ENCODE results near the gene NCOA1.
"Not testable (repeated sequence)": the region's sequence is repeated elsewhere in the genome, so short reads cannot be mapped to it uniquely, and the experiment has no call there.

NCOA1 gene

DNA sequence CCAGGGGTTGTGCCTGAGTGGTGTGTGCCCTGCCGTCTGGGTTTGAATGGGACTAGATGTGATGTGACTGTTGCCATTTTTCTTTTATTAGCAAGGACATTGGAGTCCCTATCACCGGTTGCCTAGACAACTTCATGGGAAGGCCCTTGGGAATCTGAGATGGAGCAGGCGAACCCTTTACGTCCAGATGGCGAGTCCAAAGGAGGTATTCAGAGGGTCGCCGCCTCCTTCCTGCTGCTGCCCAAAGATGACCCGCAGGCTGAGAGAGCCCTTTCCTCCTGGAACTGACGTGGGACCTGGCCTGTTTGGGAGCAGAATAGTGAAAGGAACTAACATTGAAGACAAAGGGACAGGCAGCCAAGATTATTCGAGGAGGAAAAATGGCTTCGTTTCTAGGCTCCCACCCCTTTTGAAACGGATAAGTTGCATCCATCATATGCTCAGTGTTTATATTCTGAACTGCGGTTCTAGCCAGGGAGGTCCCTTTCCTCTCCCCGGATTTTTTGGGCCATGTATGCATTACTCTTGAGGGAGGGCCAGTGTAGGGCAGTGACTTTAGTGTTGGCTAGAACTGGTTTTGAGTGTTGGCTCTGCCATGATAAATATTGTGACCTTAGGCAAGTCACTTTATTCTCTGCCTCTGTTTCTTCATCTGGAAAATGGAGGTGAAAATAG is 302.8 kb downstream of the NCOA1 start (continued):
- TF ChIP-seq ZNF8 (CRISPR knock-in tag; IDR thresholded peaks at IDR 0.05) (no peak), SNAI2 (CRISPR knock-in tag; IDR thresholded peaks at IDR 0.05) (no peak)

DNA sequence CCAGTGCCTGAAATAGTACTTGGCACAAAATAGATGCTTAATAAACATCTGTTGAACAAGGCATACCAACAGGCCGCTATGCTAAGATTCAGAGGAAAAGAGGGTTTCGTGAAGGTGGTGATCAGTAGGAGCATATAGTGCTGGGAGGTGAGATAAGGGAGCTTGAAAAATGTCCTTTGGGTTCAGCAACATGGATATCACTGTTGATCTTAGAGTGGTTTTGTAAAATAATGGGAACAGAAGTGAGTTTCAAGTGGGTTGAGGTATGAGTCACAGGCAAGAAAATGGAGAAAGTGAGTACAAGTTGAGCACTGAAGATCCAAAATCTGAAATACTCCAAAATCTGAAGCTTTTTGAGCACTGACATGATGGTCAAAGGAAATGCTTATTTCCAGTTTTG is 306.6 kb downstream of the NCOA1 start:
- TF ChIP-seq TCF4 (CRISPR knock-in tag; IDR thresholded peaks at IDR 0.05; ENCODE audit: borderline replicate concordance) = no peak
- no peak for TF ChIP-seq CSDC2 (CRISPR knock-in tag; IDR thresholded peaks at IDR 0.05)
- TF ChIP-seq GLIS3 (CRISPR knock-in tag; IDR thresholded peaks at IDR 0.05) = no peak
- TF ChIP-seq ARNTL (CRISPR knock-in tag; IDR thresholded peaks at IDR 0.05; ENCODE audit: borderline replicate concordance, low read depth) = no peak
- no peak for TF ChIP-seq ESRRG (CRISPR knock-in tag; IDR thresholded peaks at IDR 0.05)
- TF ChIP-seq ZNF565 (CRISPR knock-in tag; conservative IDR thresholded peaks at IDR 0.05; ENCODE audit: low read depth) = no peak
- no peak for TF ChIP-seq BACH2 (CRISPR knock-in tag; IDR thresholded peaks at IDR 0.05; ENCODE audit: borderline replicate concordance)
- TF ChIP-seq, protein P1, sequence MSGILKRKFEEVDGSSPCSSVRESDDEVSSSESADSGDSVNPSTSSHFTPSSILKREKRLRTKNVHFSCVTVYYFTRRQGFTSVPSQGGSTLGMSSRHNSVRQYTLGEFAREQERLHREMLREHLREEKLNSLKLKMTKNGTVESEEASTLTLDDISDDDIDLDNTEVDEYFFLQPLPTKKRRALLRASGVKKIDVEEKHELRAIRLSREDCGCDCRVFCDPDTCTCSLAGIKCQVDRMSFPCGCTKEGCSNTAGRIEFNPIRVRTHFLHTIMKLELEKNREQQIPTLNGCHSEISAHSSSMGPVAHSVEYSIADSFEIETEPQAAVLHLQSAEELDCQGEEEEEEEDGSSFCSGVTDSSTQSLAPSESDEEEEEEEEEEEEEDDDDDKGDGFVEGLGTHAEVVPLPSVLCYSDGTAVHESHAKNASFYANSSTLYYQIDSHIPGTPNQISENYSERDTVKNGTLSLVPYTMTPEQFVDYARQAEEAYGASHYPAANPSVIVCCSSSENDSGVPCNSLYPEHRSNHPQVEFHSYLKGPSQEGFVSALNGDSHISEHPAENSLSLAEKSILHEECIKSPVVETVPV (CRISPR knock-in tag; IDR thresholded peaks at IDR 0.05) = no peak
- TF ChIP-seq RARB (CRISPR knock-in tag; IDR thresholded peaks at IDR 0.05) = no peak
- TF ChIP-seq OSR1 (CRISPR knock-in tag; IDR thresholded peaks at IDR 0.05) = no peak
- ATAC-seq = no peak

DNA sequence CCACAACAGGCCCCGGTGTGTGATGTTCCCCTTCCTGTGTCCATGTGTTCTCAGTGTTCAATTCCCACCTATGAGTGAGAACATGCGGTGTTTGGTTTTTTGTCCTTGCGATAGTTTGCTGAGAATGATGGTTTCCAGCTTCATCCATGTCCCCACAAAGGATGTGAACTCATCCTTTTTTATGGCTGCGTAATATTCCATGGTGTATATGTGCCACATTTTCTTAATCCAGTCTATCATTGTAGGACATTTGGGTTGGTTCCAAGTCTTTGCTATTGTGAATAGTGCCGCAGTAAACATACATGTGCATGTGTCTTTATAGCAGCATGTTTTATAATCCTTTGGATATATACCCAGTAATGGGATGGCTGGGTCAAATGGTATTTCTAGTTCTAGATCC is 309.4 kb downstream of the NCOA1 start:
- TF ChIP-seq ZNF8 (CRISPR knock-in tag; IDR thresholded peaks at IDR 0.05) = peak; percentile 64; the same call in 1 of the 2 replicates
- ATAC-seq = not testable (repeated sequence)

DNA sequence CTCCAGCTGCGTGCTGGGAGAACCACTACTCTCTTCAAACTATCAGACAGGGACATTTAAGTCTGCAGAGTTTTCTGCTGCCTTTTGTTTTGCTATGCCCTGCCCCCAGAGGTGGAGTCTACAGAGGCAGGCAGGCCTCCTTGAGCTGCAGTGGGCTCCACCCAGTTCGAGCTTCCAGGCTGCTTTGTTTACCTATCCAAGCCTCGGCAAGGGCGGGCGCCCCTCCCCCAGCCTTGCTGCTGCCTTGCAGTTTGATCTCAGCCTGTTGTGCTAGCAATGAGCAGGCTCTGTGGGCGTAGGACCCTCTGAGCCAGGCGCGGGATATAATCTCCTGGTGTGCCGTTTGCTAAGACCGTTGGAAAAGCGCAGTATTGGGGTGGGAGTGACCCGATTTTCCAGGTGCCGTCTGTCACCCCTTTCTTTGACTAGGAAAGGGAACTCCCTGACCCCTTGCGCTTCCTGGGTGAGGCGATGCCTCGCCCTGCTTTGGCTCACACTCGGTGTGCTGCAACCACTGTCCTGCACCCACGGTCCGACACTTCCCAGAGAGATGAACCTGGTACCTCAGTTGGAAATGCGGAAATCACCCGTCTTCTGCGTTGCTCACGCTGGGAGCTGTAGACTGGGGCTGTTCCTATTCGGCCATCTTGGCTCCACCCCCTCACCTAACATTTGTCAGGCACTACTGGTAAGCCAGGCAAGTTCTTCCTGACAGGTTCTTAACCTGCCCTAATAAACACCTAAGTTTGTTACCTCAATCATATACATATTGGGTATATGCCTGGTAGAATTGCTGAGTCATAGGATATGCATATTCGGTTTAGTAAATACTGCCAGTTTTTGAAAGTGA is 315.0 kb downstream of the NCOA1 start:
- ATAC-seq = not testable (repeated sequence)

DNA sequence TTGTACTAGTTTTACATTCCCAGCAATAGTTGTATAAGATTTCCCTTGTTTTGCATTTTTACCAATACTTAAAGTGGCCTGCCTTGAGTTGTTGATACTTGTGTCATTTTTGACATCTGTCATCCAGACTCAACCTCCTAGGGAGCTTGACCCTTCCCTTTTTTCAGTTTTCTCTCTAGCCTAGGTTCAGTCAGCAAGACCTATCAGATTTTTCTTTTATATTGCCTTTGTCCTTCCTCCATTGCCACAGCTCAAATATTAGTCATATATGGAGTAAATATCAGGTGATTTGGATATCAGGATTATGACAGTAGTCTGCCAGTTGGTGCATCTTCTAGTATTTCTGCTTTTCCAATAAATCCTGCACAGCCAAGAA is 315.6 kb downstream of the NCOA1 start:
- no peak for ATAC-seq
- no peak for TF ChIP-seq OSR1 (CRISPR knock-in tag; IDR thresholded peaks at IDR 0.05)
- TF ChIP-seq ESRRG (CRISPR knock-in tag; IDR thresholded peaks at IDR 0.05) = no peak
- TF ChIP-seq TCF4 (CRISPR knock-in tag; IDR thresholded peaks at IDR 0.05; ENCODE audit: borderline replicate concordance) = no peak
- TF ChIP-seq, protein P2, sequence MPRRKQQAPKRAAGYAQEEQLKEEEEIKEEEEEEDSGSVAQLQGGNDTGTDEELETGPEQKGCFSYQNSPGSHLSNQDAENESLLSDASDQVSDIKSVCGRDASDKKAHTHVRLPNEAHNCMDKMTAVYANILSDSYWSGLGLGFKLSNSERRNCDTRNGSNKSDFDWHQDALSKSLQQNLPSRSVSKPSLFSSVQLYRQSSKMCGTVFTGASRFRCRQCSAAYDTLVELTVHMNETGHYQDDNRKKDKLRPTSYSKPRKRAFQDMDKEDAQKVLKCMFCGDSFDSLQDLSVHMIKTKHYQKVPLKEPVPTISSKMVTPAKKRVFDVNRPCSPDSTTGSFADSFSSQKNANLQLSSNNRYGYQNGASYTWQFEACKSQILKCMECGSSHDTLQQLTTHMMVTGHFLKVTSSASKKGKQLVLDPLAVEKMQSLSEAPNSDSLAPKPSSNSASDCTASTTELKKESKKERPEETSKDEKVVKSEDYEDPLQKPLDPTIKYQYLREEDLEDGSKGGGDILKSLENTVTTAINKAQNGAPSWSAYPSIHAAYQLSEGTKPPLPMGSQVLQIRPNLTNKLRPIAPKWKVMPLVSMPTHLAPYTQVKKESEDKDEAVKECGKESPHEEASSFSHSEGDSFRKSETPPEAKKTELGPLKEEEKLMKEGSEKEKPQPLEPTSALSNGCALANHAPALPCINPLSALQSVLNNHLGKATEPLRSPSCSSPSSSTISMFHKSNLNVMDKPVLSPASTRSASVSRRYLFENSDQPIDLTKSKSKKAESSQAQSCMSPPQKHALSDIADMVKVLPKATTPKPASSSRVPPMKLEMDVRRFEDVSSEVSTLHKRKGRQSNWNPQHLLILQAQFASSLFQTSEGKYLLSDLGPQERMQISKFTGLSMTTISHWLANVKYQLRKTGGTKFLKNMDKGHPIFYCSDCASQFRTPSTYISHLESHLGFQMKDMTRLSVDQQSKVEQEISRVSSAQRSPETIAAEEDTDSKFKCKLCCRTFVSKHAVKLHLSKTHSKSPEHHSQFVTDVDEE (CRISPR knock-in tag; IDR thresholded peaks at IDR 0.05) = no peak
- TF ChIP-seq ISL1 (CRISPR knock-in tag; IDR thresholded peaks at IDR 0.05) = no peak
- no peak for TF ChIP-seq ZNF8 (CRISPR knock-in tag; IDR thresholded peaks at IDR 0.05)
- TF ChIP-seq, protein P3, sequence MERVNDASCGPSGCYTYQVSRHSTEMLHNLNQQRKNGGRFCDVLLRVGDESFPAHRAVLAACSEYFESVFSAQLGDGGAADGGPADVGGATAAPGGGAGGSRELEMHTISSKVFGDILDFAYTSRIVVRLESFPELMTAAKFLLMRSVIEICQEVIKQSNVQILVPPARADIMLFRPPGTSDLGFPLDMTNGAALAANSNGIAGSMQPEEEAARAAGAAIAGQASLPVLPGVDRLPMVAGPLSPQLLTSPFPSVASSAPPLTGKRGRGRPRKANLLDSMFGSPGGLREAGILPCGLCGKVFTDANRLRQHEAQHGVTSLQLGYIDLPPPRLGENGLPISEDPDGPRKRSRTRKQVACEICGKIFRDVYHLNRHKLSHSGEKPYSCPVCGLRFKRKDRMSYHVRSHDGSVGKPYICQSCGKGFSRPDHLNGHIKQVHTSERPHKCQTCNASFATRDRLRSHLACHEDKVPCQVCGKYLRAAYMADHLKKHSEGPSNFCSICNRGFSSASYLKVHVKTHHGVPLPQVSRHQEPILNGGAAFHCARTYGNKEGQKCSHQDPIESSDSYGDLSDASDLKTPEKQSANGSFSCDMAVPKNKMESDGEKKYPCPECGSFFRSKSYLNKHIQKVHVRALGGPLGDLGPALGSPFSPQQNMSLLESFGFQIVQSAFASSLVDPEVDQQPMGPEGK (CRISPR knock-in tag; IDR thresholded peaks at IDR 0.05; ENCODE audit: borderline replicate concordance) = no peak
- TF ChIP-seq SNAI2 (CRISPR knock-in tag; IDR thresholded peaks at IDR 0.05) = no peak
- no peak for TF ChIP-seq ZNF70 (CRISPR knock-in tag; IDR thresholded peaks at IDR 0.05)
- TF ChIP-seq GLIS3 (CRISPR knock-in tag; IDR thresholded peaks at IDR 0.05) = no peak
- no peak for TF ChIP-seq BACH2 (CRISPR knock-in tag; IDR thresholded peaks at IDR 0.05; ENCODE audit: borderline replicate concordance)
- no peak for TF ChIP-seq ZNF565 (CRISPR knock-in tag; conservative IDR thresholded peaks at IDR 0.05; ENCODE audit: low read depth)
- no peak for TF ChIP-seq TOX (CRISPR knock-in tag; IDR thresholded peaks at IDR 0.05; ENCODE audit: borderline replicate concordance)
- TF ChIP-seq CSDC2 (CRISPR knock-in tag; IDR thresholded peaks at IDR 0.05) = no peak
- TF ChIP-seq, protein P1 (CRISPR knock-in tag; IDR thresholded peaks at IDR 0.05) = no peak
- TF ChIP-seq, protein P4, sequence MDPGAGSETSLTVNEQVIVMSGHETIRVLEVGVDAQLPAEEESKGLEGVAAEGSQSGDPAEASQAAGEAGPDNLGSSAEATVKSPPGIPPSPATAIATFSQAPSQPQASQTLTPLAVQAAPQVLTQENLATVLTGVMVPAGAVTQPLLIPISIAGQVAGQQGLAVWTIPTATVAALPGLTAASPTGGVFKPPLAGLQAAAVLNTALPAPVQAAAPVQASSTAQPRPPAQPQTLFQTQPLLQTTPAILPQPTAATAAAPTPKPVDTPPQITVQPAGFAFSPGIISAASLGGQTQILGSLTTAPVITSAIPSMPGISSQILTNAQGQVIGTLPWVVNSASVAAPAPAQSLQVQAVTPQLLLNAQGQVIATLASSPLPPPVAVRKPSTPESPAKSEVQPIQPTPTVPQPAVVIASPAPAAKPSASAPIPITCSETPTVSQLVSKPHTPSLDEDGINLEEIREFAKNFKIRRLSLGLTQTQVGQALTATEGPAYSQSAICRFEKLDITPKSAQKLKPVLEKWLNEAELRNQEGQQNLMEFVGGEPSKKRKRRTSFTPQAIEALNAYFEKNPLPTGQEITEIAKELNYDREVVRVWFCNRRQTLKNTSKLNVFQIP (CRISPR knock-in tag; IDR thresholded peaks at IDR 0.05; ENCODE audit: borderline replicate concordance, low read depth) = no peak
- TF ChIP-seq ZFP30 (CRISPR knock-in tag; IDR thresholded peaks at IDR 0.05) = no peak
- TF ChIP-seq ZFP3 (CRISPR knock-in tag; IDR thresholded peaks at IDR 0.05) = no peak

All from SK-N-SH treated with all-trans-retinoic acid at 6 μM for 48 hours (cell line).